PC-9 (cell line): Measurements from ENCODE around the gene VPS33B.
"Not testable (repeated sequence)": the region's sequence is repeated elsewhere in the genome, so short reads cannot be mapped to it uniquely, and the experiment has no call there.

Experiments
- EZH2 ChIP-seq: fragments of 200-600 bp; sonication (generic); IDR thresholded peaks from 2 replicates; pipeline ENCODE4 v1.8.0; 2017; ENCODE audit warnings: antibody characterized with exemption, low read depth
- TF ChIP-seq, protein P1 (sequence below): fragments of 200-600 bp; sonication (generic); conservative IDR thresholded peaks from 2 replicates; pipeline ENCODE4 v1.6.1; 2017; ENCODE audit warnings: mixed run types, antibody characterized with exemption, mild to moderate bottlenecking, moderate library complexity

DNA sequence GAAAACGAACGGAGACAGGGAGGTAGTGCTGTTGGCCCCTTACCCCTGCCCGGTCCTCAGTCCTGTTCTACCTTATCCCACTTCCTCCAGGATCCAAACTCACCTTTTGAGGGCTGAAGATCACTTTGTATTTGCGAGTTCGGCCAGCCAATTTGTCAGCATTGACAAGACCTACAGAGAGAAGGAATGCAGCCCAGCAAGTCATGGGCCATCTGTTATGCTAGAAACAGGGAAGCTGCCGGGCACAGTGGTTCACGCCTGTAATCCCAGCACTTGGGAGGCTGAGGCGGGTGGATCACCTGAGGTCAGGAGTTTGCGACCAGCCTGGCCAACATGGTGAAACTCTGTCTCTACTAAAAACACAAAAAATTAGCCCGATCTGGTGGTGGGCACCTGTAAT, 8.7 kb downstream of the VPS33B start:
- TF ChIP-seq, protein P1, sequence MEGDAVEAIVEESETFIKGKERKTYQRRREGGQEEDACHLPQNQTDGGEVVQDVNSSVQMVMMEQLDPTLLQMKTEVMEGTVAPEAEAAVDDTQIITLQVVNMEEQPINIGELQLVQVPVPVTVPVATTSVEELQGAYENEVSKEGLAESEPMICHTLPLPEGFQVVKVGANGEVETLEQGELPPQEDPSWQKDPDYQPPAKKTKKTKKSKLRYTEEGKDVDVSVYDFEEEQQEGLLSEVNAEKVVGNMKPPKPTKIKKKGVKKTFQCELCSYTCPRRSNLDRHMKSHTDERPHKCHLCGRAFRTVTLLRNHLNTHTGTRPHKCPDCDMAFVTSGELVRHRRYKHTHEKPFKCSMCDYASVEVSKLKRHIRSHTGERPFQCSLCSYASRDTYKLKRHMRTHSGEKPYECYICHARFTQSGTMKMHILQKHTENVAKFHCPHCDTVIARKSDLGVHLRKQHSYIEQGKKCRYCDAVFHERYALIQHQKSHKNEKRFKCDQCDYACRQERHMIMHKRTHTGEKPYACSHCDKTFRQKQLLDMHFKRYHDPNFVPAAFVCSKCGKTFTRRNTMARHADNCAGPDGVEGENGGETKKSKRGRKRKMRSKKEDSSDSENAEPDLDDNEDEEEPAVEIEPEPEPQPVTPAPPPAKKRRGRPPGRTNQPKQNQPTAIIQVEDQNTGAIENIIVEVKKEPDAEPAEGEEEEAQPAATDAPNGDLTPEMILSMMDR: not testable (repeated sequence)
- TF ChIP-seq EZH2: not testable (repeated sequence)
